Measurements from ENCODE around the gene ZNF695. TPM values are rescaled to one million over a fixed set of nuclear protein-coding genes. Genes with fewer than 3 reads are reported as not detected.
A peak's percentile ranks its signal among the peaks of the same experiment; 100 is the strongest.

The ZNF695 gene
- total and polyA plus RNA-seq, 9 of the 15 experiments (the other 6 are each of a cell fraction or from before 2014, with no cell fraction given) = 8.7 to 15.2 (median 10.9) TPM

- TF ChIP-seq, protein P1, sequence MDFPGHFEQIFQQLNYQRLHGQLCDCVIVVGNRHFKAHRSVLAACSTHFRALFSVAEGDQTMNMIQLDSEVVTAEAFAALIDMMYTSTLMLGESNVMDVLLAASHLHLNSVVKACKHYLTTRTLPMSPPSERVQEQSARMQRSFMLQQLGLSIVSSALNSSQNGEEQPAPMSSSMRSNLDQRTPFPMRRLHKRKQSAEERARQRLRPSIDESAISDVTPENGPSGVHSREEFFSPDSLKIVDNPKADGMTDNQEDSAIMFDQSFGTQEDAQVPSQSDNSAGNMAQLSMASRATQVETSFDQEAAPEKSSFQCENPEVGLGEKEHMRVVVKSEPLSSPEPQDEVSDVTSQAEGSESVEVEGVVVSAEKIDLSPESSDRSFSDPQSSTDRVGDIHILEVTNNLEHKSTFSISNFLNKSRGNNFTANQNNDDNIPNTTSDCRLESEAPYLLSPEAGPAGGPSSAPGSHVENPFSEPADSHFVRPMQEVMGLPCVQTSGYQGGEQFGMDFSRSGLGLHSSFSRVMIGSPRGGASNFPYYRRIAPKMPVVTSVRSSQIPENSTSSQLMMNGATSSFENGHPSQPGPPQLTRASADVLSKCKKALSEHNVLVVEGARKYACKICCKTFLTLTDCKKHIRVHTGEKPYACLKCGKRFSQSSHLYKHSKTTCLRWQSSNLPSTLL (IDR thresholded peaks at IDR 0.05) = no peak
- TF ChIP-seq NFIX (CRISPR knock-in tag; IDR thresholded peaks at IDR 0.05; ENCODE audit: low read depth) (no peak), ZNF3 (CRISPR knock-in tag; IDR thresholded peaks at IDR 0.05) (no peak), JUND (IDR thresholded peaks at IDR 0.05; ENCODE audit: borderline replicate concordance, low read depth, low read length) (peak; percentile 17; the same call in 1 of the 2 replicates), JUND (tag; IDR thresholded peaks at IDR 0.05; ENCODE audit: borderline replicate concordance, low read depth, low read length) (peak; percentile 42; the same call in 2 of the 3 replicates), MYC (IDR thresholded peaks at IDR 0.05; ENCODE audit: low read depth, low read length) (no peak), MYC (CRISPR knock-in tag; IDR thresholded peaks at IDR 0.05; ENCODE audit: borderline replicate concordance, low read depth) (no peak), XRCC3 (IDR thresholded peaks at IDR 0.05) (no peak), RUNX1 (IDR thresholded peaks at IDR 0.05; ENCODE audit: low read depth) (no peak), NFRKB (IDR thresholded peaks at IDR 0.05; ENCODE audit: low read depth) (no peak), PTBP1 (IDR thresholded peaks at IDR 0.05; ENCODE audit: low read depth, low read length) (no peak), ZNF57 (CRISPR knock-in tag; IDR thresholded peaks at IDR 0.05) (no peak), MAFK (IDR thresholded peaks at IDR 0.05; ENCODE audit: low read length) (peak; percentile 89), CBX3 (IDR thresholded peaks at IDR 0.05; ENCODE audit: borderline replicate concordance in 1 of 2, low read length in 2 of 2) (no peak), MLLT1 (IDR thresholded peaks at IDR 0.05) (no peak), CXXC5 (CRISPR knock-in tag; IDR thresholded peaks at IDR 0.05) (no peak), ZNF217 (CRISPR knock-in tag; IDR thresholded peaks at IDR 0.05) (no peak), KDM2B (CRISPR knock-in tag; IDR thresholded peaks at IDR 0.05) (no peak), ZEB2 (IDR thresholded peaks at IDR 0.05) (no peak), RAD51 (IDR thresholded peaks at IDR 0.05; ENCODE audit: borderline replicate concordance, low read depth) (no peak), KLF16 (IDR thresholded peaks at IDR 0.05) (no peak)
- TF ChIP-seq, protein P2, sequence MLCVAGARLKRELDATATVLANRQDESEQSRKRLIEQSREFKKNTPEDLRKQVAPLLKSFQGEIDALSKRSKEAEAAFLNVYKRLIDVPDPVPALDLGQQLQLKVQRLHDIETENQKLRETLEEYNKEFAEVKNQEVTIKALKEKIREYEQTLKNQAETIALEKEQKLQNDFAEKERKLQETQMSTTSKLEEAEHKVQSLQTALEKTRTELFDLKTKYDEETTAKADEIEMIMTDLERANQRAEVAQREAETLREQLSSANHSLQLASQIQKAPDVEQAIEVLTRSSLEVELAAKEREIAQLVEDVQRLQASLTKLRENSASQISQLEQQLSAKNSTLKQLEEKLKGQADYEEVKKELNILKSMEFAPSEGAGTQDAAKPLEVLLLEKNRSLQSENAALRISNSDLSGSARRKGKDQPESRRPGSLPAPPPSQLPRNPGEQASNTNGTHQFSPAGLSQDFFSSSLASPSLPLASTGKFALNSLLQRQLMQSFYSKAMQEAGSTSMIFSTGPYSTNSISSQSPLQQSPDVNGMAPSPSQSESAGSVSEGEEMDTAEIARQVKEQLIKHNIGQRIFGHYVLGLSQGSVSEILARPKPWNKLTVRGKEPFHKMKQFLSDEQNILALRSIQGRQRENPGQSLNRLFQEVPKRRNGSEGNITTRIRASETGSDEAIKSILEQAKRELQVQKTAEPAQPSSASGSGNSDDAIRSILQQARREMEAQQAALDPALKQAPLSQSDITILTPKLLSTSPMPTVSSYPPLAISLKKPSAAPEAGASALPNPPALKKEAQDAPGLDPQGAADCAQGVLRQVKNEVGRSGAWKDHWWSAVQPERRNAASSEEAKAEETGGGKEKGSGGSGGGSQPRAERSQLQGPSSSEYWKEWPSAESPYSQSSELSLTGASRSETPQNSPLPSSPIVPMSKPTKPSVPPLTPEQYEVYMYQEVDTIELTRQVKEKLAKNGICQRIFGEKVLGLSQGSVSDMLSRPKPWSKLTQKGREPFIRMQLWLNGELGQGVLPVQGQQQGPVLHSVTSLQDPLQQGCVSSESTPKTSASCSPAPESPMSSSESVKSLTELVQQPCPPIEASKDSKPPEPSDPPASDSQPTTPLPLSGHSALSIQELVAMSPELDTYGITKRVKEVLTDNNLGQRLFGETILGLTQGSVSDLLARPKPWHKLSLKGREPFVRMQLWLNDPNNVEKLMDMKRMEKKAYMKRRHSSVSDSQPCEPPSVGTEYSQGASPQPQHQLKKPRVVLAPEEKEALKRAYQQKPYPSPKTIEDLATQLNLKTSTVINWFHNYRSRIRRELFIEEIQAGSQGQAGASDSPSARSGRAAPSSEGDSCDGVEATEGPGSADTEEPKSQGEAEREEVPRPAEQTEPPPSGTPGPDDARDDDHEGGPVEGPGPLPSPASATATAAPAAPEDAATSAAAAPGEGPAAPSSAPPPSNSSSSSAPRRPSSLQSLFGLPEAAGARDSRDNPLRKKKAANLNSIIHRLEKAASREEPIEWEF (CRISPR knock-in tag; IDR thresholded peaks at IDR 0.05) = no peak
Measured at GRCh38 chr1:246959944-246960693, 47.7 kb downstream of the ZNF695 start (continued).

All from K562 (cell line).